HG03460 (cell line): Measurements from ENCODE around the gene SREBF1.

Experiments
- ATAC-seq: cut with Tn5 transposase; IDR thresholded peaks from one replicate; pipeline ENCODE4 v1.9.1; 2021; ENCODE audit not compliant: unreplicated experiment

Gene SREBF1

DNA sequence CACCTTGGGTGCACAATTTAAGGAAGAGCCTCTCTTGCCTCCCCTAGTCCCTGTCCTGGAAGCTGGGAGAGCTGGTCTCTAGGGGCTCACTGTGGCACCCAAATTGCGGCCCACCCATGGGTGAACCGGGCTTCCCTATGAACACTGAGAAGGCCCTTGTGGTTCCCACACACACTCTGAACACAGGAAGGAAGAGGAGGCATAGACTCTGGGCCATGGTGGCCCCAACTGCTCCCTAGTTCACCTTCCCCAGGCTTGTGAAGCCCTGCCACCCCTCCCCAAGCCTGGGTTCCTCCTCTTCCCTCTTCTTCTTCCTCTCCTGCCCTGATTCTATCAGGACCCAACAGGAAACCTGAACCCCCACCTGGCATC lies 10.5 kb downstream of the SREBF1 start:
- no peak for ATAC-seq

DNA sequence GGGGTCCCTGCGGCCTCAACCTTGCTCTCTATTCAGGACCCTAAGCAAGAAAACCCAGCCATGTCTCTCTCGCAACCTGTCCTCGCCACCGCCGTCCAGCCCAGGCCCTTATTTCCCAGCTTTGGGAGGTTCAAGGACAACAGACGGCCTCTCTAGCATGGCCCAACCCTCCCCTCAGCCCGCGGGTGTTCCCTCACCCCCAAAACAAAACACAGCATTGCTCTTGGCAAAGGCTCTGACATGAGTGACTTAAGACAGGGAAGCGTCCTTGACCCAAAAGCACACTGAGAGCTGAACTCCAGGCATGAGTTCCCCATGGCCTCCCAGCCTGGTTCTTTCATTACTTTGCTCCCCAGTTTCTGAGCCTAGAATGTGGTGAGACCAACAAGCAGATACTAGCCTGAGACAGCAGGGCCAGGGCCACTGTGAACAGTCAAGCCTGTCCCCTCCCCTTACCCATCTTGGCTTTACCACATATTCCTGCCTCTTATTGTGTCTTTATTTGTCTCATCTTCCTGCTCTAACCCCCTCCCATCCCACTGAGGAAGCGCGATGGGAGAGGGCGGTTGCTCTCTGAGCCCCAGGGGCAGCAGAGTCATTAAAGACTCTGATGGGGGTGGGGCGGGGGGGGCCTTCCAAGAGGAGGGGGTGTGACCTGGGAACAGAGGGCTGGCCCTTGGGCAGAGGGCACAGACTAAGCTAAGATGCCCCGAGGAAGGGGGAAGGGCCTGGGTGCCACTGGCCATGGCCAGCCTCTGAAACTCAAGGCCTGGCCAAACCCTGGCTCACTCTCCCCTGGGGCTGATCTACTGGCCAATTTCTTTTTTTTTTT lies 11.8 kb downstream of the SREBF1 start:
- ATAC-seq: no peak

DNA sequence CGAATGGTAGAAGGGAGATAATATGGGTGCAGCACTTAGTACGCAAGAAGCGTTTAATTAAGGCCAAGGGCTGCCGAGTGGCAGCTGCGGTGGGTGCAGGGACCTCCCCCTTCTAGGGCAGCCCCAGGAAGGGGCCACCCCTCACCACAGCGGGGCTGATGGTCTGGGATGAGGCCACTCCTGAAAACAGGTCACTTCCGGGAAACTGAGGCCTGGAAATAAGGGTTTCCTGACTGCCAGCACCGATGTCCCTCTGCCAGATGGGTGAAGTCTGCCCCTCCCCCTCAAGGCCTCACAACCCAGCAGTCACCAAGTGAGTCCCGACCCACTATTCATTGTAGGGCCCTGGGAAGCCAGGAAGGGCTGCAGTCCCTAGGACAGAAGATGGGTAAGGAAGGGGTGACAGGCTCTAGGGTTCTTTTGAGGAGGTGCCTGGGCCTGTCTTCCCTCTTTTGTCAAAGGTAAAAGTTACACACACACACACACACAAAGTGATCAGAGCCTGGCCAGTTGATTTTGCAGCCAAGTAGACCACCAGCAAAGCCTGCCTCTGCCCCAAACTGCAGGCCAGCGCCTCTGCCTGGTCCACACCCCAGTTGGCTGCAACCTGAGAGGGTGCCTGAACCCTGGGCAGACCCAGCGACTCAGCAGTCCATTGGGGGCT lies 12.5 kb downstream of the SREBF1 start:
- ATAC-seq: no peak

DNA sequence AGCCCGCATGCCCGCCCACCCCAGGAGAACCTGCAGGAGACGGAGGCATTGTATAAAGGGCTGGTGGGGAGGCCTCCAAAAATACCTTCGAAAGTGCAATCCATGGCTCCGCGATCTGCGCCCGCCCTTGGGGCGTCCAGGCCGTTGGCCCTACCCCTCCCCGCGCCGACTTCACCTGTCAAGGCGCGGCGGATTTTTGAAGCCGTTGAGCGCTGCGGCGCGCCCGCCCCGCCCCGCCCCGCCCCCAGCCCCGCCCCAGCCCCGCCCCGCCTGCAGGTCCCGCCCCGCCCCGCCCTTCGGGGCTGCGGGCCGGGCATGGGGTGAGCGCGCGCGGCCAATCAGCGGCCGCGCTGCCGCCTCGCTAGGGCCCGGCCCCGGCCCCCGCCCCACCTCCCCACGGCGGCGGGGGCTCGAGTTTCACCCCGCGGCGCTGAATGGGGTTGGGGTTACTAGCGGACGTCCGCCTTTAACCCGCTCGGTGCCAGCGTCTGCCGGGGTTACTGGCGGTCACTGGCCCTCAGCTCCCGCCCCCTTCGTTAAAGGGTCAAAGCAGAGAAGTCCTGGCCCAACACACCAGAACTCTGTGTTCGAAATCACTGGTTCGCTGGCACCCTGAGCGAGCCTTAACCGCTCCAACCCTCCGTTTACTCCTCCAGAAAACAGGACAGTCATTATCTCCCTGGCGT lies 13.2 kb downstream of the SREBF1 start:
- ATAC-seq: peak; percentile 74

DNA sequence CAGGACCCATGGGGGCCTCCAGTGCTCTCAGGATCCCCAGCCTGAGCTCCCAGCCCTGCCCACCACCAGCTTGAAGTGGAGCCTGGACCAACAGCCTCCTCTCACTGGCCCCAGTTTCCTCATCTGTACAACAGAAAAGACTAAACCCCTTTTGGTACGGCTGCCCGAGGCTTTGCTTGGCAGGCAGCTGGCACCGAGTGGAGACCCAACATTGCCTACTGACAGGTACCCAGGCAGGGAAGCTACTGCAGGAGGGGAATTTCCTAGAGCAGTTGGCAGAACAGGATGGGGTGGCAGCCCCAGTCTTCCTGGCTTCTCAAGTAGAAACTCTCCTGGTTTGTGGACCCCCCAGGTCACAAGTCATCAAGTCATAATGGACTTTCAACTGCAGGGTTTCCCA lies 14.2 kb downstream of the SREBF1 start:
- ATAC-seq: no peak

DNA sequence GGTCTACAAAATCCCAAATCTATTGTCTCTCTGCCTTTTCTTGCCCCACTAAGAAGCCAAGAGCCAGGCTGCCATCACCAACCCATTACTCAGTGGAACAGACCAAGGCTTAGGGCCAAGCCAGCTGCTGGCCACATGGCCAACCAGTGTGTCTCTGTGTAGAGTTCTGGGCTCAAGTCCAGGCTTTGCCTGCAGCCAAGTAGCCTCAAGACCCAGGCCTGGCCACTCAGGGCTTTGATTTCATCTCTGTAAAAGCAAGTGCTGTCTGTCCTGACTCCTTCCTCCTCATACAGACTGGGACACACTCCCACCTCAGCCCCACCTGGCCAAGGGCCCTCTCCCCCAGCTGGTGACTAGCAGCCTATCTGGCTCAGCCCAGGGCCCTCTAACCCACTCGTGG lies 14.6 kb downstream of the SREBF1 start:
- ATAC-seq: no peak

DNA sequence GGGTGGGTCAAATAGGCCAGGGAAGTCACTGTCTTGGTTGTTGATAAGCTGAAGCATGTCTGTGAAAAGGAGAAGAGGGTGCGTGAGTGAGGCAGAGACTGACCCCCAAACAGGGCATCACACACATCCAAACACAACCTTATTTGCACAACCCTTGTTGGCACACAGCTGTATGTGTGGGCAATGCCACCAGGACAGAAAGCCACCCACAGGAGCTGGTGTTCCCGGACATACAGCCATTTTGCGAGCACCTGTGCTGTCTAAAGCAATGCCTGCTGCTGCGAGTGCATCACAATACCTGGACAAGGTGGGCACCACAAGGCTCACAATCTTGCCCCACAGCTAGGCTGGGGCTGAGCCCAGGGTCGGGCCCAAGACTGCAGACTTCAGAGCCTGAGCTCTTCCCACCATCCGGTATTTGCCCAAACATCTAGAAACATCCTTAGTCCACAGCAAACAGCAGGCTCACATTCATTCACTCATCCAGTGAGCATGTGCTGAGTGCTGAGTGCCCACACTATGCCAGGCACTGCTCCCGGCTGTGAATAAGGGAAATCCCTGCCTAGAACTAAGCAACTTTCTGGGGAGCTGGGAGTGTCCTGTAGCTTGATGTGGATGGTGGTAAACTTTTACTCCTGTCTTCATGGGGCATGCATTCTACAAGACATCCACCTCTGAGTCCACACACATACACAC lies 16.2 kb downstream of the SREBF1 start:
- no peak for ATAC-seq

DNA sequence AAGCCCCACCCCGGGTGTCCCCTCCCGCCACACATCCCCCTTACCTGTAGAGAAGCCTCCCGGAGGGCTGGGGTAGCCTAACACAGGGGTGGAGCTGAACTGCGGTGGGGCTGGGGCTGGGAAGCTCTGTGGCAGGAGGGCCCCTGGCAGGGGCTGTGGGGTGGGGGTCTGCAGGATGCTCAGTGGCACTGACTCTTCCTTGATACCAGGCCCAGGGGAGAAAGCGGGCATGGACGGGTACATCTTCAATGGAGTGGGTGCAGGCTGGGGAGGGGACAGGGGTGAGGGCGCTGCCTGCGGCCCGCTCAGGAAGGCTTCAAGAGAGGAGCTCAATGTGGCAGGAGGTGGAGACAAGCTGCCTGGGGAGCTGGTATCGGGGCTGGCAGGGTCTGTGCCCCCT lies 16.7 kb downstream of the SREBF1 start:
- no peak for ATAC-seq

DNA sequence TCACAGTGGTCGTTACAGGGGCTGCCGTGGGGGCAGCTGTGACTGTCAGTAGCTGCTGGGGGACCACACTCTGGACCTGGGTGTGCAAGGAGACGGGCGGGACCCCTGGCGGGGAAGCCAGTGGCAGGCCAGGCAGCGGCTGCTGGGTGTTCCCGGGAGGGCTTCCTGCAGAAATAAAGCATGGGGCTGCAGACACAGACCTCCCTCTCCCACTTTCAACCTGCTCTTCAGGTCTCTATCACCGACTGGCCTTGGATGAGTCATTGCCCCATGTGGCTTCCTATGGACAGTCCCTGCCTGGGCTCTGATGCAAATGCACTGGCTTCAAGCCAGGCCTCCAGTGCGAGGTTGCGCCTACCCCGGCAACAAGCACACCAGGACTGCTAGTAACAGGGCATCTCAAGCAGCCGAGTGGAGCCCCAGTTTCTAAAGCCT lies 17.2 kb downstream of the SREBF1 start:
- peak; percentile 49 for ATAC-seq

DNA sequence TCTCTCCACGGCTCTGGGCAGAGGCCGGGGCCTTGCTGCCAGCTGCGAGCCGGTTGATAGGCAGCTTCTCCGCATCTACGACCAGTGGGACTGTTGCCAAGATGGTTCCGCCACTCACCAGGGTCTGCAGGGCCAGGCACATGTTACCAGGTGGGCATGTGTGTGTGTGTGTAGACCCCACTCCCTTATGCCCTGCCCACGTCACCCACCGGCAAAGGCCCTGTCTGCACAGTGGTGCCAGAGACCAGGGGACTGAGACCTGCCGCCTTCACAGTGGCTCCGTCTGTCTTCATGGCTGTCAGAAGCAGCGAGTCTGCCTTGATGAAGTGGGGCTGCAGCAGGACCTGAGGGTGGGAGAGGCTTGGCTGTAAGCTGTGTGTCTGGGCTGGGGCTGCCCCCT lies 17.7 kb downstream of the SREBF1 start:
- ATAC-seq: no peak

DNA sequence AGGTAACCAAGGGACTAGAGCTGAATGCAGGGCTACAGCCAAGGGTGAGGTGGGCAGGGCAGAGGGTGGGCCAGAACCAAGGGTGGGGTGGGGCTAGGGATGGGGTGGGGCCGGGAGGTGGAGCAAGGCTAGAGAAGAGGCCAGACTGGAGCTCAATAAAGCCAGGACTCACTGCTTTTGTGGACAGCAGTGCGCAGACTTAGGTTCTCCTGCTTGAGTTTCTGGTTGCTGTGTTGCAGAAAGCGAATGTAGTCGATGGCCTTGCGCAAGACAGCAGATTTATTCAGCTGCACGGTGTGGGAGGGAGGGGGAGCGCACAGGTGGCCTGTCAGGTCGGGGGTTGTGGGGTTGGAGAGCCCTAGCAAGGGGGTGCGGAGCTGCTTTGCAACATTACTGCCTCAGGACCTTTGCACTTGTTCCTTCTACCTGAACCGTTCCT lies 18.7 kb downstream of the SREBF1 start:
- ATAC-seq: no peak

DNA sequence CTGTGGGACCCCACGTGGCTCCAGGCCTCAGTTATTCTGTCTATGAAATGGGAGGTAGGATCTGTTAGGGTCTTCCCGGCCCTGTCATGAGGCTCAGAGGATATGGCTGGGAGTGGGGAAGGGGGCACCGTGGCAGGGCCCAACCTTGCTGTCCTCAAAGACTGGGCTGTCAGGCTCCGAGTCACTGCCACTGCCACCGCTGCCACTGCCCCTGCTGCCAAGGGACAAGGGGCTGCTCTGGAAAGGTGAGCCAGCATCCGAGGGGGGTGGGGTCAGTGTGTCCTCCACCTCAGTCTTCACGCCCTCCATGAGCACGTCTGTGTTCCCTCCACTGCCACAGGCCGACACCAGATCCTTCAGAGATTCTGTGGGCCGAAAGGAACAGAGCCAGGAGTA lies 19.2 kb downstream of the SREBF1 start:
- ATAC-seq: no peak

DNA sequence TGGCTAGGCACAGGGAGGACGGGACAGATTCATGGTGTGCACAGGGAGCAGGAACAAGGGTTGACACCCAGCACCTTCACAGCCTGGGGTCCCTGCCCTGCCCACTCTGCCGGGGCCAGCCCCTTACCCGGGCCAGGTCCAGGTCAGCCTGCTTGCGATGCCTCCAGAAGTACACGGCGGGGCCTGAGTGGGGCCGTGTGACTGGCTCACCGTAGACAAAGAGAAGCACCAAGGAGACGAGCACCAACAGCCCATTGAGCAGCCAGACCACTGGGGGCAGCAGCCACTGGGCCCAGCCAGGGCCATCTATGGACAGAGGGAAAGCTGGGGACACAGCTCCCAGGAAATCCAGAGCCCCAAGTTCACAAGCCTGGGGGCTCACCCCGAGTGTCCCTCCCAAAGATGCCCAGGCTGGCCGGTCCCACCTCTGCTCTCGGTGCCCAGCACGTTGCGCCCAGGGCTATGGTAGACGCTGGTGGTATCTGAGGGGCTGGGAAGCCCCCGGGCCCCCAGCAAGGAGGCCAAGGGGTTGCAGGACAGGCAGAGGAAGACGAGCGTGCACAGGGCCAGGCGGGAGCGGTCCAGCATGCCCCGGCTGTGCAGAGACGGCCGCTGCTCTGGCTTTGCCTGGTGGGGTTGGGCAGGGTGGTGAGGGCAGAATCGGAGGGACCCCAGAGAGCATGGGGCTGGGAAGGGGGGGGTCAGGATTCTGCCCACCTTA lies 19.8 kb downstream of the SREBF1 start:
- ATAC-seq: no peak

DNA sequence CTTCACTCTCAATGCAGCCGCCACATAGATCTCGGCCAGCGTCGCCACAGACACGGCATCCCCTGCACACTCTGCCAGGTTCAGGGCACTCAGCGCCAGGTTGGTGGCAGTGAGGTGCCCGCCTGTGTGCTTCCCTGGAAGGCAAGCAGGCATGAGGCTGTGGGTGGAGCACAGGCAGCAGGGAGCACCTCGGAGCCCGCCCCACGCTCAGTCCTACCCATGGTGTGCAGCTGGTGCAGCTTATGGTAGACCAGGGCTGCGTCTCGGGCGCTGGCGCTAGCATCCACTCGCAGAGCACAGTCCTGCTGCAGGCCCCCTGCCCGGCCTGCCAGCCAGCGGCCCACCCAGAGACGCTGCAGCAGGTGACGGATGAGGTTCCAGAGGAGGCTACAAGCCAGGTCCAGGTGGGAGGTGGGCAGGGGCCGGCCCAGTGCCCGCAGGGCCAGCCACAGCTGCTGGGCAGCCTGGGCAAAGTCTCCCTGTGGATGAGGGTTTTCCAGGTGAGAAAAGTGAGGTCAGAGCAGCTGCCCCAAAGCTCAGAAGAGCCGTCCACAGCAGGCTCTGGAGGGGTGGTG lies 20.5 kb downstream of the SREBF1 start:
- ATAC-seq: no peak

DNA sequence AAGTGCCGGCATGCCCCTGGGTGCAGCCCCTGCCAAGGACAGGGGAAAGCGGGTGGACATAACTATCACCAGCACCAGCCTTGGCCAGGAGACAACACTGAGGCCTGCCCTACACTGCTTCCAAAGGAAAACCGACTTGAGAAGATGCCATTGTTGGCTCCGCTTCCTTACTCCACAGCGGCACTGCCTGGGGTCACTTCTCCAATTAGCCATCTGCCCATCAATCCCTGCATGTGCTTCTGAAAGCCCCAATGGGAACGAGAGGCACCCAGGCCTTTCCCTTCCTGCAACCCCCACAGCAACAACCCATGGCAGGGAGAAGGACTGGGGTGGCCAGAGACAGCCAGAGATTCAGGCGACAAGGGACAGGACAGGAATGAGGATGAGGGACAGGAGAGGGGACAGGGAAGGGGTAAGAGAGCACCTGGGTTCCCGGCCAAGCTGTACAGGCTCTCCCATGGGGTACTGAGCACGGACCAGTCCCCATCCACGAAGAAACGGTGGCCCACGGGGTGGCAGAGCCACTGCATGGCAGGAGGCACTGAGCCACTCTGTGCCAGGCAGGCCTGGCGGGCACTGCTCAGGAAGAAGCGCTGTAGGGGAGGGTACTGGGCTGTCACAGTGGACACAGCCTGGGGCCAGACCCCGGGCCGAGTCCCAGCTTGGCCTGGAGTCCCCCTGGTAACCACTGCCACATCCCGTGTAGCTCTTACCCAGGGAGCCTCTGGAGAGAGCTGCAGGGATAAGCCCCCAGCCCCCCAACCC lies 21.2 kb downstream of the SREBF1 start:
- ATAC-seq: no peak

DNA sequence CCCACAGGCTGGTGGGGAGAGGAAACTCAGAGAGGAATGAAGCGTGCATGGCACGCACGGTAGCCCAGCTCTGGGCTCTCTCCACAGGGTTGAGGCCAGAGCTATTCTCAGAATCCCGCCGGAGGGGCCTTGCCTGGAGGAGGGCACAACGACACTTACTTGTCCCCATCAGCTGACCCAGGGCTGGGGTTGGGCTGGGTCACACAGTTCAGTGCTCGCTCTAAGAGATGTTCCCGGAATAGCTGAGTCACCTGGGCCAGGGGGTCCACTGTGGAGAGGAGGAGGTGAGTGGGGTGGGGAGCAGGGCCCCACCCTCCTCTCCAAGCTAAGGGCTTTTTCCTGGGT lies 21.8 kb downstream of the SREBF1 start:
- no peak for ATAC-seq

DNA sequence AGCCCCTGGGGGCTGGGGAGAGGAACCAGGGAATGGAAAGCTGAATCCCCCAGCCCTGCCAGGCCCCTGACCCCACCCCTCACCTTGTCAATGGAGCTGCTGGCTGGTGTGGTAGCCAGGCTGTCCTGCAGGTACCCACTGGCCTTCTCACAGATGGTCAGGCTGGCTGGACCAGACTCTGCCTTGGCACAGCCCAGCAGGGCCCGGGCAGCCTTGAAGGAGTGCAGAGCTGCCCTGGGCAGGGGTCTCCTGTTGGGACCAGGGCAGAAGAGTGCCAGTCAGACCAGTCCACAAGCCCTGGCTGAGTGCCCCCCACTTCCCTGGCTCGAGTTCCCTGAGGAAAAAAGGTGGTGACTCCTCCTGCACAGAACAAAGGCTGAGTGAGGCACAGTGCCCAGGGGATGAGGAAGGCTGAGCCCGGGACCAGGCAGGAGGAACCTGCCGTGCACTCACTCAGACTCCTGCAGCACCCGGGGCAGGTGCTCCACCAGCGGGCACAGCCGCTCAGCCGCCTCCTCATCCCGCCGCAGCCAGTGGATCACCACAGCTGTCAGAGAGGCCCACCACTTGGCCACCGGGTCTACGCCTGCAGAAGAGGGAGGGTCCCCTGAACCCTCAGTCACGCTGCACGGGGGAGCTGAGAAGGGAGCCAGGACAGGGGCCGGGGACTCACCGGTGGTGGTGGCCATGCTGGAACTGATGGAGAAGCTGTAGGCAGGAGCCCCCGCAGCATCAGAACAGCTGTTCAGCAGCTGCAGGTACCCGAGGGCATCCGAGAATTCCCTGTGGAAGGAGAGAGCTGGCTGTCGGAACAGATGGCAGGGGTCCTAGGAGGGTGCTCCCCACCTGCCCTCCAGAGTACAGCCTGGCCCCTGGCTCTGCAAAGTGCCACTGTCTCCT lies 22.4 kb downstream of the SREBF1 start:
- ATAC-seq: no peak

DNA sequence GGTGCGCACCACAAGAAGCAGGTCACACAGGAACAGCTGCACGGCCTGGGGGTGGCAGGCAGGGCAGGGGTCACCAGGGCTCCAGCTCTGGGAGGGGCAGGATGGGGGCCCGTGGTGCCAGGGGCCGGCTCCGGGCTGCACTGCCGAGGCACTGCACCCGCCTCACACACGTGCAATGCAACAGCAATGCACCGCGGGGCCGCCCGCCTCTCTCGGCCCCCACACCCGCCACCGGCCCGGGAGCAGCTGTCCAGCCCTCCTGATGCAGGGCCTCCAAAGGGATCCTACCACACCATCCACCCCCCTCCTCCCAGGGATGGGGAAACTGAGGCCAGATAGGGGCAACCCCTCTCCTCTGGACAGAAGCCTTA lies 23.1 kb downstream of the SREBF1 start:
- no peak for ATAC-seq
